ENCODE data around the gene KISS1R.

GRCh38 chr19:928471-929202, 11.5 kb downstream of the KISS1R start:
- TF ChIP-seq CTCF (IDR thresholded peaks at IDR 0.05) (no peak), EP300 (IDR thresholded peaks at IDR 0.05) (no peak)
